Keratinocyte (primary cell): ENCODE results near the gene SFSWAP. TPM values are rescaled to one million over a fixed set of nuclear protein-coding genes. Genes with fewer than 3 reads are reported as not detected.

Experiments used
- DNase-seq: peaks from one replicate; pipeline ENCODE4 v3.0.0-alpha.2; 2011; ENCODE audit warnings: low read depth, missing footprints, low spot score
- FAIRE-seq: peaks from 2 replicates; lab custom pipeline; 2011; peaks lifted over from hg19 to GRCh38; lab: Jason Lieb, UNC
- H2AFZ ChIP-seq: 2 replicates; pipeline ENCODE4 v1.6.0; 2012; ENCODE audit warnings: low read length, control low read depth, inconsistent platforms; ENCODE audit not compliant: control insufficient read depth
- H3K27ac ChIP-seq: 2 replicates; pipeline ENCODE4 v1.5.1; 2011; ENCODE audit warnings: low read length; ENCODE audit not compliant: control insufficient read depth, insufficient read depth
- H3K27me3 ChIP-seq: 3 replicates; pipeline ENCODE4 v1.6.0; 2011; ENCODE audit warnings: low read length; ENCODE audit not compliant: control insufficient read depth, insufficient read depth; ENCODE audit errors: extremely low read depth
- H3K36me3 ChIP-seq, 2 experiments: 2 replicates in 1 of 2; 3 replicates in 1 of 2; pipeline ENCODE4 v1.5.1; 2011; ENCODE audit warnings: low read length in 2 of 2, mild to moderate bottlenecking in 1 of 2; ENCODE audit not compliant: control insufficient read depth in 2 of 2, insufficient read depth in 2 of 2; ENCODE audit errors: extremely low read depth in 1 of 2
- H3K4me1 ChIP-seq: 3 replicates; pipeline ENCODE4 v1.5.1; 2011; ENCODE audit warnings: low read length; ENCODE audit not compliant: control insufficient read depth, insufficient read depth; ENCODE audit errors: extremely low read depth
- H3K4me2 ChIP-seq: 3 replicates; pipeline ENCODE4 v1.6.0; 2011; ENCODE audit warnings: low read depth, low read length; ENCODE audit not compliant: control insufficient read depth, insufficient read depth; ENCODE audit errors: extremely low read depth
- H3K4me3 ChIP-seq, 3 experiments: fragments of 200-600 bp in 1 of 3; sonication (generic) in 1 of 3; 2 replicates in 2 of 3; 3 replicates in 1 of 3; pipeline ENCODE4 v1.5.1; 2011 to 2016; ENCODE audit warnings: low read length in 3 of 3, mild to moderate bottlenecking in 3 of 3, control low read depth in 2 of 3, inconsistent platforms in 1 of 3, low read depth in 1 of 3, mixed read lengths in 1 of 3, mixed run types in 1 of 3, moderate library complexity in 1 of 3; ENCODE audit not compliant: control insufficient read depth in 2 of 3, insufficient read depth in 2 of 3; ENCODE audit errors: extremely low read depth in 1 of 3
- H3K79me2 ChIP-seq: 2 replicates; pipeline ENCODE4 v1.6.0; 2012; ENCODE audit warnings: low read length; ENCODE audit not compliant: control insufficient read depth, insufficient read depth
- H3K9ac ChIP-seq: 3 replicates; pipeline ENCODE4 v1.6.0; 2011; ENCODE audit warnings: low read length; ENCODE audit not compliant: control insufficient read depth, insufficient read depth; ENCODE audit errors: extremely low read depth
- H3K9me1 ChIP-seq: 3 replicates; pipeline ENCODE4 v1.6.0; 2011; ENCODE audit warnings: low read length; ENCODE audit not compliant: control insufficient read depth, insufficient read depth; ENCODE audit errors: extremely low read depth
- H3K9me3 ChIP-seq: 2 replicates; pipeline ENCODE4 v1.5.1; 2012; ENCODE audit warnings: low read depth, low read length; ENCODE audit not compliant: control insufficient read depth
- H4K20me1 ChIP-seq: 3 replicates; pipeline ENCODE4 v1.6.0; 2011; ENCODE audit warnings: low read length; ENCODE audit not compliant: control insufficient read depth, insufficient read depth; ENCODE audit errors: extremely low read depth
- CTCF ChIP-seq, 3 experiments: IDR thresholded peaks in 1 of 3; conservative IDR thresholded peaks in 1 of 3; optimal IDR thresholded peaks in 1 of 3; 2 replicates in 2 of 3; 3 replicates in 1 of 3; pipeline versions ENCODE3 to v1.5.1; 2011; ENCODE audit warnings: low read length in 3 of 3, mild to moderate bottlenecking in 3 of 3, moderate library complexity in 2 of 3, control low read depth in 1 of 3, inconsistent platforms in 1 of 3; ENCODE audit not compliant: insufficient read depth in 2 of 3; ENCODE audit errors: extremely low read depth in 1 of 3
- EZH2 ChIP-seq: IDR thresholded peaks from one replicate; pipeline ENCODE4 v1.6.1; 2012; ENCODE audit warnings: inconsistent platforms, mild to moderate bottlenecking, low read length, moderate library complexity
- dilution Hi-C: fragments of 300-500 bp; cut with MboI; formaldehyde crosslinking; loops from one replicate; pipeline ENCODE4 v1.7.0; 2020; ENCODE audit warnings: low sequenced_read_pairs; ENCODE audit not compliant: extremely low pct_ligation_motif_present
- polyA plus RNA-seq, 5 experiments: library from polyadenylated mRNA; depleted of rRNA in 3 of 5; stranded (reverse) in 3 of 5; stranded (forward) in 1 of 5; unstranded in 1 of 5; fragments of >200 nt; gene quantifications; 1 replicate in 1 of 5; 2 replicates in 3 of 5; 3 replicates in 1 of 5; pipeline versions ENCODE4 v1.2.1 to v1.2.3, GENCODE V29; 2011 to 2012; ENCODE audit warnings: missing spikeins in 2 of 5, low read depth in 1 of 5, low replicate concordance in 1 of 5
- small RNA-seq, 3 experiments: library from RNA; depleted of rRNA; stranded (forward); fragments of <200 nt; gene quantifications; one replicate each; pipeline ENCODE3, GENCODE V24; 2012; ENCODE audit warnings: low read depth in 3 of 3, low replicate concordance in 1 of 3; ENCODE audit not compliant: insufficient read length in 3 of 3

The SFSWAP gene
- polyA plus RNA-seq, 1 donor (not counting 4 experiments of a cell fraction or from before 2014, with no cell fraction given): 13.1 TPM

DNA sequence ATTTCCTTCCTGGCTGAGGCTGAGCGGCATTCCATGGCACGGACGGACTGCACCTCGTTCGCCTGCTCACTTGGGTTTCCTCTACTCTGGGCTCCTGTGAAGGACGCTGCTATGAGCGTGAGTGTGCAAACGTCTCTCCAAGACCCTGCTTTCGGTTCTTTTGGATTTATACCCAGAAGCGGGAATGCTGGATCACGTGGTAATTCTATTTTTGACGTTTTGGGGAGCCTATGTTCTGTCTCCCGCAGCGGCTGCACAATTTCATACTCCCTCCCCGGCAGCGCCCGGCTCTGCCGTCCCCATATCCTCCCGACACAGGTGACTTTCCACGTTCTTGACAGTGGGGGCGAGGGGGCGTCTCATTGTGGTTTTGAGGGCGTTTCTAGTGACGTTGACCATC, 137.9 kb downstream of the SFSWAP start:
- H3K27me3 ChIP-seq: no peaks in the 10 kb centered on the region
- no peaks in the 10 kb centered on the region for H3K4me1 ChIP-seq
- no peak for FAIRE-seq
- H3K36me3 ChIP-seq: no peaks in the 10 kb centered on the region
- no peak for DNase-seq
- H3K9ac ChIP-seq: no peak overlapping the region
- no peak overlapping the region for H3K4me3 ChIP-seq
- no peaks in the 10 kb centered on the region for H3K9me3 ChIP-seq
- no peak overlapping the region for H3K27ac ChIP-seq
- TF ChIP-seq CTCF (optimal IDR thresholded peaks at IDR 0.05 in 1 of 3, IDR thresholded peaks at IDR 0.05 in 1 of 3, conservative IDR thresholded peaks at IDR 0.05 in 1 of 3; ENCODE audit: extremely low read depth in 1 of 3, insufficient read depth in 2 of 3, low read length in 3 of 3) (no peak), EZH2 (no peak)
- H3K9me1 ChIP-seq: no peaks in the 10 kb centered on the region
- H3K79me2 ChIP-seq: no peaks in the 10 kb centered on the region
- no peak overlapping the region for H2AFZ ChIP-seq
- no peak overlapping the region for H3K4me2 ChIP-seq
- no peaks in the 10 kb centered on the region for H4K20me1 ChIP-seq
- dilution Hi-C loops: no loop called here

Small RNA genes lying within 50 kb of the gene (small RNA-seq; reads per million reads assigned to genes)
- gene RNA5SP377 (0 reads per million in 3 experiments), gene RNA5SP378 (0 reads per million in 3 experiments), gene RNU6-1017P (0 reads per million in 3 experiments)

Other genes with a start within 250 kb of the SFSWAP start
- gene MMP17, start 117.3 kb downstream of the SFSWAP start, polyA plus RNA-seq: 2.2 to 4.8 TPM (median 2.3 TPM) in 3 replicates
- gene ULK1, start 183.5 kb downstream of the SFSWAP start, polyA plus RNA-seq: 2.3 to 4.8 TPM (median 4.3 TPM) in 3 replicates
- gene PUS1, start 218.2 kb downstream of the SFSWAP start, polyA plus RNA-seq: 25.8 to 27.1 TPM (median 26.3 TPM) in 3 replicates
- 2.3 to 4.8 TPM (median 4.1 TPM) in 3 replicates for gene EP400, start 238.9 kb downstream of the SFSWAP start, polyA plus RNA-seq